Upper lobe of right lung (tissue), 1 donor: ENCODE results near the gene TBC1D22A. TPM values are rescaled to one million over a fixed set of nuclear protein-coding genes. Genes with fewer than 3 reads are reported as not detected.
"Not testable (repeated sequence)": the region's sequence is repeated elsewhere in the genome, so short reads cannot be mapped to it uniquely, and the experiment has no call there.

Experiments
- ATAC-seq: fragments of 200-7000 bp; cut with Tn5 transposase; one replicate; pipeline ENCODE4 v1.9.1; 2020; ENCODE audit warnings: mild to moderate bottlenecking, moderate library complexity
- DNase-seq: peaks from one replicate; pipeline ENCODE4 v3.0.0-alpha.2; 2020
- H3K27ac ChIP-seq: fragments of 200-600 bp; one replicate; pipeline ENCODE4 v1.8.0; 2022
- H3K27me3 ChIP-seq: fragments of 200-600 bp; one replicate; pipeline ENCODE4 v1.8.0; 2022; ENCODE audit warnings: mild to moderate bottlenecking
- H3K36me3 ChIP-seq: fragments of 200-600 bp; one replicate; pipeline ENCODE4 v1.8.0; 2022
- H3K4me1 ChIP-seq: fragments of 200-600 bp; one replicate; pipeline ENCODE4 v1.8.0; 2022
- H3K4me3 ChIP-seq: fragments of 200-600 bp; one replicate; pipeline ENCODE4 v1.8.0; 2022; ENCODE audit warnings: mild to moderate bottlenecking
- H3K9me3 ChIP-seq: fragments of 200-600 bp; one replicate; pipeline ENCODE4 v1.8.0; 2022
- intact Hi-C: fragments of 100-400 bp; cut with DNase I; formaldehyde crosslinking; loops from one replicate; pipeline ENCODE4 v1.11.0; 2022
- total RNA-seq: library from RNA; stranded (reverse); fragmentation: NEBNext Ultra II Directional; extraction: Animal tissue kit (Norgen Biotek cat#: 25700); gene quantifications from one replicate; pipeline ENCODE4 v1.2.1, GENCODE V29; 2021
- TF ChIP-seq, protein P1 (sequence below): fragments of 200-600 bp; IDR thresholded peaks from one replicate; pipeline ENCODE4 v1.8.0; 2022; ENCODE audit warnings: antibody characterized with exemption
- donor health status: DM: no; HTN: yes; CAD: no; lungs with severe emphysema.

The TBC1D22A gene
- total RNA-seq, 1 donor from 2014 or later = 31.3 TPM

DNA sequence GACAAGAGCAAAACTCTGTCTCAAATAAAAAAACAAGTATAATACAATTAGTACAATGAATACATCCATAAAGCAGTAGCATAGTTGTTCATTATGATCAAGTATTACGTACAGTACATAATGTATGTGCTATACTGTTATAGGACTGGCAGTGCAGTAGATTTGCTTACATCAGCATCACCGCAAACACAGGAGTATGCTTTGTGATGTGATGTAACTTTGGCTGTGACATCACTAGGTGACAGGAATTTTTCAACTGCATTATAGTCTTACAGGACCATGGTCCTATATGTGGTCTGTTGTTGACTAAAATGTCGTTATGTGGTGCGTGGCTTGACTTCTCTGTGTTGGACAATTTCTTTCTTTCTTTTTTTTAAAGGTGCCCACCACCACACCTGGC, 16.6 kb downstream of the TBC1D22A start:
- ATAC-seq (no peak), DNase-seq (no peak)
- Histone ChIP-seq H3K27me3 (no peaks in the 10 kb centered on the region), H3K4me1 (peaks cover 43% of the 10 kb centered on the region), H3K9me3 (no peaks in the 10 kb centered on the region), H3K27ac (no peak overlapping the region), H3K4me3 (no peak overlapping the region), H3K36me3 (no peaks in the 10 kb centered on the region)
- TF ChIP-seq, protein P1, sequence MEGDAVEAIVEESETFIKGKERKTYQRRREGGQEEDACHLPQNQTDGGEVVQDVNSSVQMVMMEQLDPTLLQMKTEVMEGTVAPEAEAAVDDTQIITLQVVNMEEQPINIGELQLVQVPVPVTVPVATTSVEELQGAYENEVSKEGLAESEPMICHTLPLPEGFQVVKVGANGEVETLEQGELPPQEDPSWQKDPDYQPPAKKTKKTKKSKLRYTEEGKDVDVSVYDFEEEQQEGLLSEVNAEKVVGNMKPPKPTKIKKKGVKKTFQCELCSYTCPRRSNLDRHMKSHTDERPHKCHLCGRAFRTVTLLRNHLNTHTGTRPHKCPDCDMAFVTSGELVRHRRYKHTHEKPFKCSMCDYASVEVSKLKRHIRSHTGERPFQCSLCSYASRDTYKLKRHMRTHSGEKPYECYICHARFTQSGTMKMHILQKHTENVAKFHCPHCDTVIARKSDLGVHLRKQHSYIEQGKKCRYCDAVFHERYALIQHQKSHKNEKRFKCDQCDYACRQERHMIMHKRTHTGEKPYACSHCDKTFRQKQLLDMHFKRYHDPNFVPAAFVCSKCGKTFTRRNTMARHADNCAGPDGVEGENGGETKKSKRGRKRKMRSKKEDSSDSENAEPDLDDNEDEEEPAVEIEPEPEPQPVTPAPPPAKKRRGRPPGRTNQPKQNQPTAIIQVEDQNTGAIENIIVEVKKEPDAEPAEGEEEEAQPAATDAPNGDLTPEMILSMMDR = no peak
- intact Hi-C loops = no loop called here

DNA sequence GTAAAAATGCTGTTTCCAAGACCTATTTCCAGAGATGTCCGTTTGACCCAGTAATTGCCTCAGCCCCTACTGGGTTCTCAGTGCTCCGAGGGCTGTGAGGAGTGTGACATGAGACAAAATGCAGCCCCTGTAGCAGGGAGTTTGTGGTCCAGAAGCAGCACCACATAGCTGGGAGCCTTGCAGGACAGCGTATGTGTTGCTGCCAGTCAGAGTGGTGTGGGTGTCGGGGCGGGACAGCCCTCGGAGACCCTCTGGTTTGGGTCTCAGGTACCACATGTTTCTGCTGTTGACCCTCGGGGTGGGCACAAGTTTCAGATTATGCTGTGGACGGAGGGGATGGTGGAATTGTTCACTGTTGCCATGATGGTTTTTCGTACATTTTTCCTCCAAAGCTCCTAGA, 17.2 kb downstream of the TBC1D22A start:
- no peak for ATAC-seq
- Histone ChIP-seq H3K36me3 (no peaks in the 10 kb centered on the region), H3K4me1 (peaks cover 43% of the 10 kb centered on the region), H3K9me3 (no peaks in the 10 kb centered on the region), H3K27ac (no peak overlapping the region), H3K4me3 (no peak overlapping the region), H3K27me3 (no peaks in the 10 kb centered on the region)
- DNase-seq = no peak
- intact Hi-C loops = no loop called here
- TF ChIP-seq, protein P1 = no peak

DNA sequence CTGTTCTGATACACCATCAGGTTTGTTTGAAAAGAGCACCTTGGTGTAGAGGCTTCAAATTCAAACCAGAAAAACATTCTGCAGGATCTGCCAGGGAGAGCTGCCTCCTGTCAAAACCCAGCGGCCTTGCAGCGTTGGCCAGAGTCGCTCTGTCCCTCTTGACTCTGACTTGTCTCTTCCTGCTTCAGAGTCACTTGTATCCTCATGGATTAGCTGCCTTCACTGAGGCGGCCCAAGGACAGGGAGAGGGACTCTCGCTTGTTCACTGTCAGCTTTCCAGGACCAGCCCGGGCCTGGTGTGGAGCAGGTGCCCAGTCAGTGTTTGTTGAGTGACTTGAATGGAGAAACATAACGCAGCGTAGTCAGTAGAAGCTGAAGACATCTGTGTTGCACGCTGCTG, 18.0 kb downstream of the TBC1D22A start:
- Histone ChIP-seq H3K27ac (no peak overlapping the region), H3K36me3 (no peaks in the 10 kb centered on the region), H3K9me3 (no peaks in the 10 kb centered on the region), H3K4me1 (peaks cover 35% of the 10 kb centered on the region), H3K27me3 (no peaks in the 10 kb centered on the region), H3K4me3 (no peak overlapping the region)
- ATAC-seq (no peak), DNase-seq (no peak)
- intact Hi-C loops = no loop called here
- TF ChIP-seq, protein P1 = no peak

DNA sequence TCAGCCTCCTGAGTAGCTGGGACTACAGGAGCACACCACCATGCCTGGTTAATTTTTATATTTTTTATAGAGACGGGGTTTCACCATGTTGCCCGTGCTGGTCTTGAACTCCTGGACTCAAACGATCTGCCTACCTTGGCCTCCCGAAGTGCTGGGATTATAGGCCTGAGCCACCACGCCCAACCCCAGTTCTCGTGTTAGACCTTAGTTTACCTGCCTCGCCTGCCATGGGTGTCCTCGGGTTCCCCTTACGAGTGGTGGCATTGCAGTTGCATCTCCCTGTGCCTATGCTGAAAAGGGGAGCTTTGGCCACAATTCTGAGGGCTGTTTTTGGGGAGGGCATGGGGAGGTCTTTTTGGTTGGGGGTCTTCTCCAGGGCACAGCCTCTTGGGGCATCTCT, 18.8 kb downstream of the TBC1D22A start:
- Histone ChIP-seq H3K4me3 (no peak overlapping the region), H3K4me1 (peaks cover 27% of the 10 kb centered on the region), H3K36me3 (no peaks in the 10 kb centered on the region), H3K27me3 (no peaks in the 10 kb centered on the region), H3K9me3 (no peaks in the 10 kb centered on the region), H3K27ac (no peak overlapping the region)
- DNase-seq (no peak), ATAC-seq (no peak)
- TF ChIP-seq, protein P1 = no peak
- intact Hi-C loops = no loop called here

DNA sequence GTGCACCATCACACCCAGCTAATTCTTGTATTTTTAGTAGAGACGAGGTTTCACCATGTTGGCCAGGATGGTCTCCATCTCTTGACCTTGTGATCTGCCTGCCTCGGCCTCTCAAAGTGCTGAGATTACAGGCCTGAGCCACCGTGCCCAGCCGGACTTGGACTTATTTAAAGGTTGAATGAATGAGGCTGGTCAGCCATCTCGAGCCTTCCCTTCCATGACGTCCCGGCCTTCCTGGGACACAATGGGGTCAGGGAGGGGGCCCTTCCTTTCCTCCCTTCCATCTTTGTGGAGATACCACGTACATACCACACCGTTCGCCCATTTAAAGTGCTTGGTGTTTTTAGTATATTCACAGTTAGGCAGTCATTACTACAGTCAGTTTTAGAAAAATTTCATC, 19.8 kb downstream of the TBC1D22A start:
- H3K4me3 ChIP-seq, DNase-seq, H3K9me3 ChIP-seq, H3K27me3 ChIP-seq, ATAC-seq, H3K27ac ChIP-seq, H3K36me3 ChIP-seq, intact Hi-C loops: not testable (repeated sequence)
- H3K4me1 ChIP-seq = peaks cover 18% of the 10 kb centered on the region

DNA sequence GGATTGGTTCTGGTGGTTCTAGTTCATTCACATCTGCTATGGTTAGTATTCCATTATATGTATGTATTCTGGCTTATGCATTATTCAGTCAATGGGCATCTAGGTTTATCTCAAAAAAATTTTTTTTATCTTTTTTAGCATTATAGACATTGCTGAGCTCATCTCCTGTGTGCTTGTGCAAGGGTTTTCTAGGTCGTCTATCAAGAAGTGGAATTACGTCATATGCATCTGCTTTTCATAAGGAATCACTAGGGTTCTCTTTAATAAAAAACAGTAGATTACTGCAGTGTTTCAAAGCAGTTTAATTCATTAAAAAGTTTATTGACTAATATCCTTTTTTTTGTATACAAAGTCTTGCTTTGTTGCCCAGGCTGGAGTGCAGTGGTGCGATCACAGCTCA, 21.3 kb downstream of the TBC1D22A start:
- TF ChIP-seq, protein P1 = no peak
- DNase-seq (no peak), ATAC-seq (no peak)
- Histone ChIP-seq H3K27me3 (no peaks in the 10 kb centered on the region), H3K4me1 (peaks cover 13% of the 10 kb centered on the region), H3K27ac (no peak overlapping the region), H3K9me3 (no peaks in the 10 kb centered on the region), H3K4me3 (no peak overlapping the region), H3K36me3 (no peaks in the 10 kb centered on the region)
- intact Hi-C loops = no loop called here
